Cardiac muscle cell (in vitro differentiated cells and primary cell): ENCODE results near the gene RAI1. TPM values are rescaled to one million over a fixed set of nuclear protein-coding genes. Genes with fewer than 3 reads are reported as not detected.

Experiments used
- DNase-seq, 2 donors: peaks; one replicate each; pipeline versions ENCODE4 v3.0.0 to v3.0.0-alpha.2; 2010 to 2017; ENCODE audit warnings: low read depth in 1 of 2, low spot score in 1 of 2
- H3K27ac ChIP-seq: fragments of 200-600 bp; sonication (generic); 2 replicates; pipeline ENCODE4 v1.5.1; 2016
- H3K27me3 ChIP-seq: fragments of 200-600 bp; sonication (generic); 2 replicates; pipeline ENCODE4 v1.6.0; 2016; ENCODE audit warnings: control low read depth
- H3K36me3 ChIP-seq: fragments of 200-600 bp; sonication (generic); 2 replicates; pipeline ENCODE4 v1.5.1; 2016; ENCODE audit warnings: control low read depth
- H3K4me1 ChIP-seq: fragments of 200-600 bp; sonication (generic); 2 replicates; pipeline ENCODE4 v1.8.1; 2017; ENCODE audit warnings: low read depth, mild to moderate bottlenecking, mixed run types
- H3K4me3 ChIP-seq: fragments of 200-600 bp; sonication (generic); 2 replicates; pipeline ENCODE4 v1.5.1; 2016; ENCODE audit warnings: mild to moderate bottlenecking
- H3K9me3 ChIP-seq: fragments of 200-600 bp; sonication (generic); 2 replicates; pipeline ENCODE4 v1.5.1; 2017; ENCODE audit warnings: low read depth, mild to moderate bottlenecking, control low read depth
- polyA plus RNA-seq: library from polyadenylated mRNA; unstranded; fragments of >200 nt; fragmentation: Nextera tagmentation; extraction: Ambion mirVana; gene quantifications from 2 replicates; pipeline ENCODE4 v1.2.1, GENCODE V29; 2016
- total RNA-seq: library from RNA; depleted of rRNA; stranded (reverse); fragments of >200 nt; gene quantifications from 2 replicates; pipeline ENCODE4 v1.2.3, GENCODE V29; 2016
- TF ChIP-seq, protein P1 (sequence below): IDR thresholded peaks from 2 replicates; pipeline ENCODE4 v1.5.1; 2012; ENCODE audit warnings: low read depth, mild to moderate bottlenecking, low read length

RAI1 gene
- total and polyA plus RNA-seq, 2 experiments from 2014 or later = 20.2 to 46.2 TPM

DNA sequence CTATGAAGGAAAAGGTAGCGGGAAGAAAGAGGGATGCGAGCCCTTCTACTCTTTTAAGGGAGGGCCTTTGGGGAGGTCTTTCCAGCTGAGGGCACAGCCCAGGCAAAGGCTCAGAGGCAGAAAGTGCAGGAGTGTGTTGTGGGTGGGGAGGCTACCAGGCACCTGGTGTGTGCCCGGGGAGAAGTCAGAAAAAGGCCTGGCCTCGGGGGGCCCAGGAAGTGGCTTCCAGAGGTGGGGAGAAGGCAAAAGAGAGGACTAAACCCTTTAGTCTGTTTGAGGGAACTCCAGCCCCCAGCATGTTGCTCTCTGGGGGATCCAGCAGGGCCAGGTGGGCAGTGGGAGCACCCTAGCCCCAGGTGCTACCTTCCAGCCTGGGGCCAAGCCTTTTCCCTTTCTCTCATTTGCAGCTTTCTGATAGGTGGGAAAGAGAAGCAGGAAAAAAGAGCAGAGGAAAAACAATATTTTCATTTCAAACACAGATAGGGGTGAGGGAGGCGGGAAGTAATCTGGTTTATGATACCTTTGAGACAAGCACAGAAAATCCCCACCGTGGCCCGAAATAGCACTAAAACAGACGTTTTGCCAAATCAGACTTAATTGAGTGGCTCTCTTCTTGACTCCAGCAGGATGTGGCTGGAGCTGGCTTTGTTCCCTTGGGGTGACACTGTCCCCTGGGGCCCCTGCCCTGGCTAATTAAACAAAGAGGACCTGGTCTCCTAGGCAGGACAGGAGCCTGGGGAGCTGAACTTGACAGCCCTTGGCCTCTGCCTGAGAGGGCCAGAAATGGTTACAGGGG, 10.4 kb downstream of the RAI1 start:
- DNase-seq = no peak
- peak overlapping the region; percentile 22 for H3K27ac ChIP-seq

DNA sequence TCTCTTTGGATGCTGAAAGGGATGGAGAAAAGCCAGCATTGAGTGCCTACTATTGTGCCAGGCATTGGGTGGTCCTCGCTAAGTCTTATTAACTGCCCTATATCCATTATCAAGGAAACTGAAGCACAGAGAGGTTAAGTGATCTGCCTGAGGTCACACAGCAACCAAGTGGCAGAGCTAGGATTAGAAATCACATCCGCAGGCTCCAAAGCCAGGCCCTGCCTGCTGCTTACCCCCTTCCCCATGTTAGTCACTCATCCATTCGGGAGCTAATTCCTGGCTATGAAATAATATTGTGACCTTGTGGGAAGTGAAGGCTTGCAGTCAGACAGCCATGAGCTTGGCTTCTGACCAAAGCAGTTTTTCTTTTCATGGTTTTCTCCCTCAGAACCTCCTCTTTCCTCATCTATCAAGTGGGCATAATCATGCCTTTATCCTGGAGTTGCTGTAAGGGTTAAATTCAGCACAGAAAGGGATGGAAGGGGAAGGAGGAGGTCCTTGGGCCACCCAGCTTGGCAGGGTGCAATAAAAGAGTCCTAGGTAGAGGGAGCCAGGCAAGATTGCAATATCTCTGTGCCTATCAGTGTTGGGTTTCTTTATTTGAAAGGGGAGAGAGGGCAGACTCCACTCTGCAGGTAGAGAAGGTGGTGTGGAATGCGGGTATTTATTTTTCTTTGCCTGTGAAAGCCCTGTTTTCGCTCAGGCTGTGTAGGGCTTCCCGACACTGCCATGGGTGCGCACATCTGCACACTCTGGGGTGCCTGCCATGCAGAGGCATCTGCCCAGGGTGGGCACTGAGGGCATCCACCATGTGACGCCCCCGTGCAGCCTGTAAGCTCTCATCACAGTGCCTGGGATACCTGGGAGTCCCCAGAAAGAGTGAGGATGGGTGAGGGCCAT, 11.3 kb downstream of the RAI1 start:
- H3K4me1 ChIP-seq = peaks cover 18% of the 10 kb centered on the region
- H3K4me3 ChIP-seq = no peak overlapping the region
- H3K27ac ChIP-seq = peak overlapping the region; percentile 91
- no peaks in the 10 kb centered on the region for H3K27me3 ChIP-seq
- H3K9me3 ChIP-seq = no peaks in the 10 kb centered on the region
- no peaks in the 10 kb centered on the region for H3K36me3 ChIP-seq
- DNase-seq = no peak
- TF ChIP-seq, protein P1, sequence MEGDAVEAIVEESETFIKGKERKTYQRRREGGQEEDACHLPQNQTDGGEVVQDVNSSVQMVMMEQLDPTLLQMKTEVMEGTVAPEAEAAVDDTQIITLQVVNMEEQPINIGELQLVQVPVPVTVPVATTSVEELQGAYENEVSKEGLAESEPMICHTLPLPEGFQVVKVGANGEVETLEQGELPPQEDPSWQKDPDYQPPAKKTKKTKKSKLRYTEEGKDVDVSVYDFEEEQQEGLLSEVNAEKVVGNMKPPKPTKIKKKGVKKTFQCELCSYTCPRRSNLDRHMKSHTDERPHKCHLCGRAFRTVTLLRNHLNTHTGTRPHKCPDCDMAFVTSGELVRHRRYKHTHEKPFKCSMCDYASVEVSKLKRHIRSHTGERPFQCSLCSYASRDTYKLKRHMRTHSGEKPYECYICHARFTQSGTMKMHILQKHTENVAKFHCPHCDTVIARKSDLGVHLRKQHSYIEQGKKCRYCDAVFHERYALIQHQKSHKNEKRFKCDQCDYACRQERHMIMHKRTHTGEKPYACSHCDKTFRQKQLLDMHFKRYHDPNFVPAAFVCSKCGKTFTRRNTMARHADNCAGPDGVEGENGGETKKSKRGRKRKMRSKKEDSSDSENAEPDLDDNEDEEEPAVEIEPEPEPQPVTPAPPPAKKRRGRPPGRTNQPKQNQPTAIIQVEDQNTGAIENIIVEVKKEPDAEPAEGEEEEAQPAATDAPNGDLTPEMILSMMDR = no peak

More for the DNA sequence above, 10.4 kb downstream of the RAI1 start:
- no peaks in the 10 kb centered on the region for H3K36me3 ChIP-seq
- no peak overlapping the region for H3K4me3 ChIP-seq
- TF ChIP-seq, protein P1 = no peak
- no peaks in the 10 kb centered on the region for H3K9me3 ChIP-seq
- H3K4me1 ChIP-seq = peaks cover 18% of the 10 kb centered on the region
- H3K27me3 ChIP-seq = no peaks in the 10 kb centered on the region

DNA sequence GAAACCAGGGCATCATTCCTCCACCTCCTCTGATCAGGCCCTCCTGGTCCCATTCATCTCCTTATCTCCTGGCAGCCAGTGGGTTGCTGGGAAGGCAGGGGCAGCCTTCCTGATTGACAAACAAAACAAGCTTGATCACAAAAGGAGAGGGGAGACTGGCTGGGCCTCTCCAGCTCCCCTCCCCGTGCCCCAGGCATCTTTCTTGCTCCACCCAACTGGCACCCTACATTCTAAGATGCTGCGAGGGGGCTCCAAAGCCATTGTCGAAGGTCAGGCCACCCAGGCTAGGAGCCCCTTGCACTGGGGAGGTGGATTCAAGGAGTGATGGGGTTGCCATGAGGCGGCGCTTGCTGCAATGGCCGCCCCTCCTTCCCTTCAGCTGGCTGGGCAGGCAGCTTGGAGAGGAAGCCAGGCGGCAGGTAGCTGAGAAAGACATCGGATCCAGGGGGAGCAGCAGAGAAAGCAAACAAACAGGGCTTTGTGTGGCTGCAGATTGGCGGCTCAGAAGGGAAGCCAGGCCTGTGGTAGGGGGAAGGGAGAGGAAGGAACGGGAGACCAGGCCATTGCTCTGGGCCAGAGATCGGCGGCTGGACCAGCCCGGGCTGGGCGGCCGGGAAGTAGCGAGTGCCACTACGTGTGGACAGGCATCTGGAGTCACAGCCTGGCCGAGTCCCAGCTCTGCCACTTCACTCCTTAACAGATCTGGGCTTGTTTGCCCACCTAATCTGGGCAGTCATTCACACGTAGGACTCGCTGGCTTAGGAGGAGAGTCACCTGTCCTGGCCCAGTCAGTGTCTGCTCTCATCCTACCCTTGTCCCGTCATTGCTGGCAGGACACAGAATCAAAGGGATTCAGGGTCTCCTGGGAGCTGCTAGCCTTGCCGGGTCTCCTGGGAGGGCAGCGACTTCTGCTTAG, 12.3 kb downstream of the RAI1 start:
- Histone ChIP-seq H3K27me3 (no peaks in the 10 kb centered on the region), H3K9me3 (no peaks in the 10 kb centered on the region), H3K36me3 (no peaks in the 10 kb centered on the region), H3K4me1 (peaks cover 21% of the 10 kb centered on the region), H3K27ac (peak overlapping the region; percentile 91), H3K4me3 (peak overlapping the region; percentile 42)
- TF ChIP-seq, protein P1 = no peak
- DNase-seq = peak; percentile 54 to 56

DNA sequence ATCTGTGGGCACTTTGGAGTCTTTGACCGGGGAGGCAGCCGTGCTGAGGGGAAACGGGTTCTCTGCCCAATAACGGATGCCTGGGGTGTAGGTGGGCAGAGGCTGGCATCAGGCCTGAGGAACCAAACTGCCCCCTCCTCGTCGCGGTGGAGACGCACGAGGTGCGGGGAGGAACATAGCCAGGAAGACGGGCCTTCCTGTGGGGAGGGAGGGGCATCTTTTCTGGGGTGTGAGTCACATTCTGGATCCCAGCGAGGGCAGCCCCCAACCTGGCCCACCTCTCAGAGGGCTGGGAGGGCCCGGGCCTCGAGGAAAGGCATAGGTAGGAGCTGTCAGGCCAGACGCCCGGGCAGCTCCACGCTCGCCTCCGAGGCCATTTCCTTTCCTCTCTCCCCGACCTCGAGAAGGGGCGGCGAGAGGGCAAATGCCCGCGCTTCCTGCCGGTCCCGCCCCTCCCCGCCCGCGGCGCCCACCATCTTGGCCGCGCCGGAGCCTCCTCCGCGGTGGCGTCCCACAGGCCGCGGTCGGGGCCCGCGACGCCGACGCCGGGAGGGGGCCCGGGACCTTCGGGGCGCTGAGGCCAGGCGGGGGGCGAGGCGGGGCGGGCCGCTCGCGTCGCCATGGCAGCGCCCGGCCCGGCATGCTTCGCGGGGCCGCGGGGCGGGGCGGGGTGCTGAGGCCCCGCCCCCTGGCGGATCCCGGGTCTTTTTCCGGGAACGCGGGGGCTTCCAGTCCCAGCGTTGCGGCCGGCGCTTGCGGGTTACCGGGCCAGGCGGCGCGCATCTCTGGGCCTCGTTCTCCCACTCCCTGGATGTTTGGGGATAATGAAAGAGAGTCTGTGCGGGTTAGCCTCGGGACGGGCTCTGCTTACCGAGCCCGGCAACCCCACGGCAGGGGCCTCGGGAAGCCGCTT, 13.2 kb downstream of the RAI1 start:
- H3K4me1 ChIP-seq = peaks cover 29% of the 10 kb centered on the region
- no peaks in the 10 kb centered on the region for H3K36me3 ChIP-seq
- peak overlapping the region; percentile 91 for H3K27ac ChIP-seq
- DNase-seq = peak; percentile 66 to 82
- no peaks in the 10 kb centered on the region for H3K9me3 ChIP-seq
- H3K27me3 ChIP-seq = peaks cover 2% of the 10 kb centered on the region
- TF ChIP-seq, protein P1 = no peak
- H3K4me3 ChIP-seq = peak overlapping the region; percentile 42
